Measurements from ENCODE around the gene AGRN.

DNA sequence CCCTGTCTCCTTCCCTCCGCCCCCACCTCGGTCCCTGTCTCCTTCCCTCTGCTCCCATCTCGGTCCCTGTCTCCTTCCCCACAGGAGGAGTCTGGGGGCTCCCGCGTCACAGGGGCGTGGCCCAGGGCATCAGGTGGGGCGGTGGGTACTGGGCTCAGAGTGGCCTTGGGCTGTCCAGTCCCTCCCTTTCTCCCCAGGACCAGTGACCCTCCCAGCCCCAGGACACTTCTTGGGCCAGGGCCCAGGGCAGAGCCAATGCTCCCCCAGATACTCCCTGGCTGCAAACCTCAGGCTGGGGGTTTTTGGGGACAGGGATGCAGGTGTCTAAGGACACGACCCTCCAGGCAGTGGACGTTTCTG, 61.0 kb downstream of the AGRN start:
- no peak for TF ChIP-seq EP300 (IDR thresholded peaks at IDR 0.05)
- no peak for TF ChIP-seq POLR2A (IDR thresholded peaks at IDR 0.05)
- TF ChIP-seq, protein P1, sequence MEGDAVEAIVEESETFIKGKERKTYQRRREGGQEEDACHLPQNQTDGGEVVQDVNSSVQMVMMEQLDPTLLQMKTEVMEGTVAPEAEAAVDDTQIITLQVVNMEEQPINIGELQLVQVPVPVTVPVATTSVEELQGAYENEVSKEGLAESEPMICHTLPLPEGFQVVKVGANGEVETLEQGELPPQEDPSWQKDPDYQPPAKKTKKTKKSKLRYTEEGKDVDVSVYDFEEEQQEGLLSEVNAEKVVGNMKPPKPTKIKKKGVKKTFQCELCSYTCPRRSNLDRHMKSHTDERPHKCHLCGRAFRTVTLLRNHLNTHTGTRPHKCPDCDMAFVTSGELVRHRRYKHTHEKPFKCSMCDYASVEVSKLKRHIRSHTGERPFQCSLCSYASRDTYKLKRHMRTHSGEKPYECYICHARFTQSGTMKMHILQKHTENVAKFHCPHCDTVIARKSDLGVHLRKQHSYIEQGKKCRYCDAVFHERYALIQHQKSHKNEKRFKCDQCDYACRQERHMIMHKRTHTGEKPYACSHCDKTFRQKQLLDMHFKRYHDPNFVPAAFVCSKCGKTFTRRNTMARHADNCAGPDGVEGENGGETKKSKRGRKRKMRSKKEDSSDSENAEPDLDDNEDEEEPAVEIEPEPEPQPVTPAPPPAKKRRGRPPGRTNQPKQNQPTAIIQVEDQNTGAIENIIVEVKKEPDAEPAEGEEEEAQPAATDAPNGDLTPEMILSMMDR (IDR thresholded peaks at IDR 0.05) = no peak
